Bronchial epithelial cell (primary cell): ENCODE measurements around the gene IL17B. TPM values are rescaled to one million over a fixed set of nuclear protein-coding genes. Genes with fewer than 3 reads are reported as not detected.

Experiments used
- DNase-seq: peaks from one replicate; pipeline ENCODE4 v3.0.0-alpha.2; 2010; ENCODE audit warnings: low read depth
- FAIRE-seq: peaks from 2 replicates; lab custom pipeline; 2011; peaks lifted over from hg19 to GRCh38; lab: Jason Lieb, UNC
- H3K27me3 ChIP-seq: 2 replicates; pipeline ENCODE4 v1.5.1; 2011; ENCODE audit warnings: low read length; ENCODE audit not compliant: control insufficient read depth, insufficient read depth
- H3K36me3 ChIP-seq: 2 replicates; pipeline ENCODE4 v1.5.1; 2011; ENCODE audit warnings: low read length; ENCODE audit not compliant: control insufficient read depth, insufficient read depth
- H3K4me3 ChIP-seq: 2 replicates; pipeline ENCODE4 v1.5.1; 2011; ENCODE audit warnings: mild to moderate bottlenecking, low read depth, low read length, control low read depth
- CTCF ChIP-seq: IDR thresholded peaks from 2 replicates; pipeline ENCODE4 v1.5.1; 2011; ENCODE audit warnings: mild to moderate bottlenecking, moderate library complexity, low read length, control low read depth, inconsistent platforms; ENCODE audit not compliant: insufficient read depth, severe bottlenecking
- total RNA-seq: library from RNA; depleted of rRNA; stranded (reverse); fragments of >200 nt; gene quantifications from 2 replicates; pipeline ENCODE4 v1.2.1, GENCODE V29; 2014

IL17B gene
- total RNA-seq, 1 donor from 2014 or later: not detected

GRCh38 chr5:149349382-149349781, 29.7 kb downstream of the IL17B start:
- Histone ChIP-seq H3K27me3 (no peaks in the 10 kb centered on the region), H3K36me3 (peaks cover 22% of the 10 kb centered on the region), H3K4me3 (no peak overlapping the region)
- no peak for TF ChIP-seq CTCF
- DNase-seq (no peak), FAIRE-seq (no peak)

GRCh38 chr5:149348518-149348917, 30.6 kb downstream of the IL17B start:
- no peak for FAIRE-seq
- no peak for TF ChIP-seq CTCF

GRCh38 chr5:149345892-149346222, 33.2 kb downstream of the IL17B start:
- FAIRE-seq: no peak
- Histone ChIP-seq H3K27me3 (no peaks in the 10 kb centered on the region), H3K36me3 (peaks cover 16% of the 10 kb centered on the region), H3K4me3 (peak overlapping the region; percentile 96)
- TF ChIP-seq CTCF: no peak
- DNase-seq: peak; percentile 23

More at GRCh38 chr5:149348518-149348917, 30.6 kb downstream of the IL17B start:
- no peak for DNase-seq
- Histone ChIP-seq H3K36me3 (peaks cover 22% of the 10 kb centered on the region), H3K4me3 (no peak overlapping the region), H3K27me3 (no peaks in the 10 kb centered on the region)

GRCh38 chr5:149345147-149345891, 33.8 kb downstream of the IL17B start, which contains the start of gene GRPEL2:
GRPEL2 (plus strand) TSS chr5:149345499; CDS start chr5:149345540, 41 bp downstream.
- peak; percentile 94 for DNase-seq
- peak within 1 kb of the TSS; percentile 96 for H3K4me3 ChIP-seq
- FAIRE-seq: no peak

GRCh38 chr5:149344151-149344550, 34.9 kb downstream of the IL17B start:
- DNase-seq (no peak), FAIRE-seq (no peak)
- Histone ChIP-seq H3K27me3 (no peaks in the 10 kb centered on the region), H3K4me3 (no peak overlapping the region), H3K36me3 (peaks cover 7% of the 10 kb centered on the region)
- TF ChIP-seq CTCF: no peak

More at GRCh38 chr5:149345147-149345891, 33.8 kb downstream of the IL17B start, which contains the start of gene GRPEL2:
- peaks cover 11% of the 10 kb centered on the region for H3K36me3 ChIP-seq
- peak; percentile 6 for TF ChIP-seq CTCF
- H3K27me3 ChIP-seq: no peaks in the 10 kb centered on the region
